ENCODE measurements around the gene SEC14L5. TPM values are rescaled to one million over a fixed set of nuclear protein-coding genes. Genes with fewer than 3 reads are reported as not detected.
"Not testable (repeated sequence)": the region's sequence is repeated elsewhere in the genome, so short reads cannot be mapped to it uniquely, and the experiment has no call there.

Gene SEC14L5
- total RNA-seq, 2 donors from 2014 or later = 0.22 to 0.33 TPM

DNA sequence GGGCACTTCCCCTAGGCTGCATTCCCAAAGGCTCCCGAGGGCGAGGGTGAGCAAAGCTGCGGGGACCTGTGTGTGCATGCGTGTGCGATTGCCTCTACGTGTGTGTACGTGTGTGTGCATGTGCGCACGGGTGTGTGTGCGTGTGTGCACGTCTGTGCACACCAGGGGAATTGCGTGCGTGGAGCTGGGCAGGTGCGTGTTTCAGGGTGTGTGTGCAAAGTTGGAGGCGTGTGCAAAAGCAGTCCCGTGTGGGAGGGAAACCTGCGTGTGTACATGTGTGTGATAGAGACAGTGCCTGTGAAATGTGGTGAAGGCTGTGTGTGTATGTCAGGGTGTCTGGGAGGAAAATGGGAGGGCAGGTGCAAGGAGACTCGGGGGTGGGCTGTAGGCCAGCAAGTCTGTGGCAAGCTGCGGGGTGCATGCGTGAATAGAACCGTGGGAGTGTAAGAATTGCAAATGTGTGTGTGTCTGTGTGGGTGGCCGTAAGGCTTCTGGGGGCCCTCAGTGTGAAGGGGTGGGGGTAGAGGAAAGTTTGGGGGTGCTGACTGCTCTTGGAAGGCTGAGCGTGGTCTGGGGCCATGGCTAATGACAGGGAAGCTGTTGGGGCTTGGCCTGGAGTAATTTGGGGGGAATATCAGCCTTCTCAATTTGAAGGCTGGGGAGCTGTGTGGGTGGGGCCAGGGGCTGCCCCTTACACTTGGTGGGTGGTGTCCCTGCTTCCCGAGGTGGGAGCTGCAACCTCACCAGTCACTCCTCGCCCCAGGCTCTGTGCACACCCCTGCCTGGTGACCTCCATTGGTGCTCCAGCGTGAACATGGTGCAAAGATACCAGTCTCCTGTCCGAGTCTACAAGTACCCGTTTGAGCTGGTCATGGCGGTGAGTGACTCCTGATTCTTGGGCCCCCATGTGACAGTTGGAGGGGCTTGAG is 644 bp downstream of the SEC14L5 start:
- Histone ChIP-seq H3K4me1 (ENCODE audit: control insufficient read depth, insufficient read depth, low read length) (no peaks in the 10 kb centered on the region), H3K36me3 (ENCODE audit: control insufficient read depth, insufficient read depth, low read length) (no peaks in the 10 kb centered on the region), H3K9me3 (ENCODE audit: control insufficient read depth, low read length) (no peaks in the 10 kb centered on the region), H3K4me3 (ENCODE audit: low read length) (no peak overlapping the region), H3K27ac (ENCODE audit: low read depth, low read length) (no peak overlapping the region), H3K9ac (ENCODE audit: extremely low read depth, low read length, poor library complexity, severe bottlenecking) (no peak overlapping the region), H3K27me3 (ENCODE audit: control insufficient read depth, insufficient read depth, low read length, poor library complexity, severe bottlenecking) (peaks cover 24% of the 10 kb centered on the region)
- peak overlapping the region; percentile 21 for H3K4me3 Mint-ChIP-seq
- H3K9me3 Mint-ChIP-seq = no peaks in the 10 kb centered on the region
- H3K27ac Mint-ChIP-seq = no peak overlapping the region
- peaks cover 5% of the 10 kb centered on the region for H3K4me1 Mint-ChIP-seq
- peaks cover 29% of the 10 kb centered on the region for H3K27me3 Mint-ChIP-seq (ENCODE audit: insufficient read depth)
- H3K36me3 Mint-ChIP-seq (ENCODE audit: low read depth) = no peaks in the 10 kb centered on the region
- no peak for TF ChIP-seq CTCF (conservative IDR thresholded peaks at IDR 0.05)
- no peak for DNase-seq
- 75 to 77% methylated on average over 23 to 29 of the region's 29 CpGs for WGBS, 2 experiments (ENCODE audit: insufficient coverage in 1 of 2, insufficient read length in 1 of 2)

DNA sequence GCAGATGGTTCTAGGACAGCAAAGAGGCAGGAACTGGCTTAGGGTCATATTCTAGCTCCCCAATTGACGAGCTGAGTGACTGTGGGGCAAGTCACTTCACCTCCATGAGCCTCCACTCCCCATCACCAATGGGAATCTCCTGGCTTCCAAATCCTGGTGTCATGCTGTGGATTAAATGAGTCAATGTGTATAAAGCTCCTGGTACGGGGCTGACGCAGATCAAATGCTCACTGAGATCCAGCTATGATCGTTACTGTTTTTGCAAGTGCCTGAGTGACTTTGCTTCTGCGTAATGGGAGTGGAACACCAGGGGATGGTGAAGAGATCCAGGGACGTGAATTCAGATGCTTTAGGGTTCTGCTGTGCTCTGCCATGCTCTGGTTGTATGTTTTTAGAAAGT is 2.4 kb downstream of the SEC14L5 start:
- 89 to 92% methylated on average over 4 to 6 of the region's 6 CpGs for WGBS, 2 experiments (ENCODE audit: insufficient coverage in 1 of 2, insufficient read length in 1 of 2)
- no peaks in the 10 kb centered on the region for H3K36me3 Mint-ChIP-seq (ENCODE audit: low read depth)
- no peaks in the 10 kb centered on the region for H3K36me3 ChIP-seq (ENCODE audit: control insufficient read depth, insufficient read depth, low read length)
- H3K27me3 ChIP-seq (ENCODE audit: control insufficient read depth, insufficient read depth, low read length, poor library complexity, severe bottlenecking) = peaks cover 24% of the 10 kb centered on the region
- no peaks in the 10 kb centered on the region for H3K4me1 ChIP-seq (ENCODE audit: control insufficient read depth, insufficient read depth, low read length)
- no peak for DNase-seq
- no peaks in the 10 kb centered on the region for H3K9me3 Mint-ChIP-seq
- no peak overlapping the region for H3K4me3 Mint-ChIP-seq
- no peak overlapping the region for H3K27ac ChIP-seq (ENCODE audit: low read depth, low read length)
- no peak overlapping the region for H3K4me3 ChIP-seq (ENCODE audit: low read length)
- H3K4me1 Mint-ChIP-seq = peaks cover 5% of the 10 kb centered on the region
- no peak overlapping the region for H3K9ac ChIP-seq (ENCODE audit: extremely low read depth, low read length, poor library complexity, severe bottlenecking)
- H3K9me3 ChIP-seq (ENCODE audit: control insufficient read depth, low read length) = no peaks in the 10 kb centered on the region
- TF ChIP-seq CTCF (conservative IDR thresholded peaks at IDR 0.05) = no peak
- no peak overlapping the region for H3K27ac Mint-ChIP-seq
- peaks cover 29% of the 10 kb centered on the region for H3K27me3 Mint-ChIP-seq (ENCODE audit: insufficient read depth)

DNA sequence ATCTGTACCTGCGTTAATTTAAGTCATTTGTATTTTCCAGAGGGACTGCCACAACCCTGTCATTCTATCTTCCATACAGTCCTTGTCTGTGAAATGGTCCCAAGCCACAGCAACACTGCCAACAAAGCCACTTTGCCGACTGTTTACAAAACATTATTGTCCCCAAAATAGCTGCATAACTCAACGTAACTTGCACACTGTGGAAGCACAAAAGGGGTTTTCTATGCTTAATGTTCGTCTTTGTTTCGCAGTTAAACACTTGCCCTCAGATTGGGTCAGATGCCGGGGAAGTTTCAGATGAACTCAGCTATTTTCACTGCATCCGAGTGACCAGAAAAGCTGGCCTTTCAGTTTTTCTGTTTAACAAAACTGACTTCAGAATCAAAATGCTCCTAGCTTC is 4.6 kb downstream of the SEC14L5 start:
- no peaks in the 10 kb centered on the region for H3K36me3 Mint-ChIP-seq (ENCODE audit: low read depth)
- H3K9me3 ChIP-seq (ENCODE audit: control insufficient read depth, low read length) = no peaks in the 10 kb centered on the region
- H3K4me1 ChIP-seq (ENCODE audit: control insufficient read depth, insufficient read depth, low read length) = no peaks in the 10 kb centered on the region
- peaks cover 24% of the 10 kb centered on the region for H3K27me3 ChIP-seq (ENCODE audit: control insufficient read depth, insufficient read depth, low read length, poor library complexity, severe bottlenecking)
- DNase-seq = no peak
- H3K27ac Mint-ChIP-seq = no peak overlapping the region
- H3K27me3 Mint-ChIP-seq (ENCODE audit: insufficient read depth) = peaks cover 27% of the 10 kb centered on the region
- no peak overlapping the region for H3K4me3 Mint-ChIP-seq
- no peaks in the 10 kb centered on the region for H3K9me3 Mint-ChIP-seq
- H3K9ac ChIP-seq (ENCODE audit: extremely low read depth, low read length, poor library complexity, severe bottlenecking) = no peak overlapping the region
- peaks cover 5% of the 10 kb centered on the region for H3K4me1 Mint-ChIP-seq
- H3K36me3 ChIP-seq (ENCODE audit: control insufficient read depth, insufficient read depth, low read length) = no peaks in the 10 kb centered on the region
- TF ChIP-seq CTCF (conservative IDR thresholded peaks at IDR 0.05) = no peak
- 89 to 96% methylated on average over 5 to 7 of the region's 7 CpGs for WGBS, 2 experiments (ENCODE audit: insufficient coverage in 1 of 2, insufficient read length in 1 of 2)
- H3K4me3 ChIP-seq (ENCODE audit: low read length) = no peak overlapping the region
- no peak overlapping the region for H3K27ac ChIP-seq (ENCODE audit: low read depth, low read length)

DNA sequence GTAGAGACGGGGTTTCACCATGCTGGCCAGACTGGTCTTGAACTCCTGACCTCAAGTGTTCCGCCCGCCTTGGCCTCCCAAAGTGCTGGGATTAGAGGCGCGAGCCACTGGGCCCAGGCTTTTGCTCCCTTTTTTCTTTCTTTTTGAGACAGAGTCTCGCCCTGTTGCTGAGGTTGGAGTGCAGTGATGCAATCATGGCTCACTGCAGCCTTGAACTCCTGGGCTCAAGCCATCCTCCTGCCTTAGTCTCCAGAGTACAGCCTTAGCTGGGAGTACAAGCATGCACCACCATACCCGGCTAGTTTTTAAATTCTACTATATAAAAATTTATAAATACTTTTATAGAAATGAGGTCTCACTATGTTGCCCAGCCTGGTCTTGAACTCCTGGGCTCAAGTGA is 5.4 kb downstream of the SEC14L5 start:
- not testable (repeated sequence) for H3K27ac ChIP-seq (ENCODE audit: low read depth, low read length); H3K27ac Mint-ChIP-seq; H3K9me3 ChIP-seq (ENCODE audit: control insufficient read depth, low read length); H3K9me3 Mint-ChIP-seq; DNase-seq; H3K4me3 ChIP-seq (ENCODE audit: low read length); H3K36me3 ChIP-seq (ENCODE audit: control insufficient read depth, insufficient read depth, low read length); H3K4me3 Mint-ChIP-seq; H3K36me3 Mint-ChIP-seq (ENCODE audit: low read depth); H3K9ac ChIP-seq (ENCODE audit: extremely low read depth, low read length, poor library complexity, severe bottlenecking); H3K4me1 Mint-ChIP-seq; H3K4me1 ChIP-seq (ENCODE audit: control insufficient read depth, insufficient read depth, low read length)
- 92 to 94% methylated on average over 5 to 6 of the region's 7 CpGs for WGBS, 2 experiments (ENCODE audit: insufficient coverage in 1 of 2, insufficient read length in 1 of 2)
- peaks cover 22% of the 10 kb centered on the region for H3K27me3 ChIP-seq (ENCODE audit: control insufficient read depth, insufficient read depth, low read length, poor library complexity, severe bottlenecking)
- H3K27me3 Mint-ChIP-seq (ENCODE audit: insufficient read depth) = peaks cover 23% of the 10 kb centered on the region
